HEK293 (cell line): ENCODE data around the gene CHPT1.
"Not testable (repeated sequence)": the region's sequence is repeated elsewhere in the genome, so short reads cannot be mapped to it uniquely, and the experiment has no call there.

Experiments
- CTCF ChIA-PET: fragments of 350-600 bp; formaldehyde crosslinking; extraction: SDS; loops from one replicate; lab custom pipeline; 2021; ENCODE audit warnings: antibody characterized with exemption; lab: Yijun Ruan, JAX
- POLR2A ChIA-PET: fragments of 300-600 bp; formaldehyde crosslinking; extraction: SDS; loops from one replicate; lab custom pipeline; 2020; ENCODE audit warnings: antibody characterized with exemption, inconsistent platforms; lab: Yijun Ruan, JAX
- H3K27ac ChIP-seq: fragments of 200-500 bp; sonication (Bioruptor generic); 2 replicates; pipeline ENCODE4 v1.5.1; 2014; ENCODE audit warnings: low read depth, low read length, control low read depth, inconsistent platforms; ENCODE audit errors: extremely low read depth
- H3K36me3 ChIP-seq, 2 experiments: fragments of 200-500 bp in 1 of 2; sonication (Bioruptor generic) in 1 of 2; 1 replicate in 1 of 2; 2 replicates in 1 of 2; pipeline ENCODE4 v1.5.1; 2014 to 2017; ENCODE audit warnings: inconsistent platforms in 2 of 2, low read length in 2 of 2; ENCODE audit not compliant: control insufficient read depth in 2 of 2, insufficient read depth in 1 of 2
- H3K4me1 ChIP-seq: fragments of 200-500 bp; sonication (Bioruptor generic); 2 replicates; pipeline ENCODE4 v1.5.1; 2014; ENCODE audit warnings: mild to moderate bottlenecking, low read length, inconsistent platforms; ENCODE audit not compliant: control insufficient read depth, insufficient read depth
- H3K4me3 ChIP-seq: 2 replicates; pipeline ENCODE4 v1.5.1; 2011; ENCODE audit warnings: low read depth, mild to moderate bottlenecking, control low read depth, low read length, moderate library complexity
- H3K9me3 ChIP-seq: fragments of 200-500 bp; sonication (Bioruptor generic); 2 replicates; pipeline ENCODE4 v1.5.1; 2014; ENCODE audit warnings: low read depth, low read length, inconsistent platforms; ENCODE audit not compliant: control insufficient read depth, insufficient read depth
- BCL11A ChIP-seq: fragments of 450-650 bp; formaldehyde crosslinking; IDR thresholded peaks from 2 replicates; pipeline ENCODE4 v1.5.1; 2016; ENCODE audit warnings: low read depth, missing biosample characterization, missing genetic modification characterization
- KLF9 ChIP-seq: fragments of 450-650 bp; formaldehyde crosslinking; IDR thresholded peaks from 2 replicates; pipeline ENCODE4 v1.5.1; 2016; ENCODE audit warnings: missing biosample characterization, missing genetic modification characterization, low read depth
- REPIN1 ChIP-seq: fragments of 450-650 bp; formaldehyde crosslinking; IDR thresholded peaks from 2 replicates; pipeline ENCODE4 v1.5.1; 2017; ENCODE audit warnings: missing biosample characterization, missing genetic modification characterization, low read depth
- ZBTB48 ChIP-seq: fragments of 450-650 bp; formaldehyde crosslinking; IDR thresholded peaks from 2 replicates; pipeline ENCODE4 v1.5.1; 2016; ENCODE audit warnings: missing biosample characterization, missing genetic modification characterization
- ZBTB7A ChIP-seq: fragments of 450-650 bp; formaldehyde crosslinking; IDR thresholded peaks from 2 replicates; pipeline ENCODE4 v1.5.1; 2016; ENCODE audit warnings: low read depth, missing biosample characterization, missing genetic modification characterization
- ZNF19 ChIP-seq: fragments of 450-650 bp; formaldehyde crosslinking; IDR thresholded peaks from 2 replicates; pipeline ENCODE4; 2016; ENCODE audit warnings: missing biosample characterization, missing genetic modification characterization, low read depth
- ZNF362 ChIP-seq: fragments of 450-650 bp; formaldehyde crosslinking; IDR thresholded peaks from 2 replicates; pipeline ENCODE4 v1.5.1; 2016; ENCODE audit warnings: missing biosample characterization, missing genetic modification characterization
- ZNF423 ChIP-seq: fragments of 450-650 bp; formaldehyde crosslinking; IDR thresholded peaks from 2 replicates; pipeline ENCODE4 v1.5.1; 2016; ENCODE audit warnings: missing biosample characterization, missing genetic modification characterization
- ZNF449 ChIP-seq: fragments of 450-650 bp; formaldehyde crosslinking; IDR thresholded peaks from 2 replicates; pipeline ENCODE4 v1.5.1; 2017; ENCODE audit warnings: missing biosample characterization, mild to moderate bottlenecking, missing genetic modification characterization, moderate library complexity
- ZNF548 ChIP-seq: fragments of 450-650 bp; formaldehyde crosslinking; IDR thresholded peaks from 2 replicates; pipeline ENCODE4 v1.5.1; 2016; ENCODE audit warnings: missing biosample characterization, missing genetic modification characterization
- ZNF571 ChIP-seq: fragments of 450-650 bp; formaldehyde crosslinking; IDR thresholded peaks from 2 replicates; pipeline ENCODE4 v1.5.0; 2017; ENCODE audit warnings: missing biosample characterization, missing genetic modification characterization
- ZNF626 ChIP-seq: fragments of 450-650 bp; sonication (Bioruptor Pico); formaldehyde crosslinking; IDR thresholded peaks from 2 replicates; pipeline ENCODE4 v1.5.1; 2018; ENCODE audit warnings: missing biosample characterization, missing genetic modification characterization, inconsistent platforms
- ZNF664 ChIP-seq: fragments of 450-650 bp; formaldehyde crosslinking; IDR thresholded peaks from 2 replicates; pipeline ENCODE4 v1.5.1; 2016; ENCODE audit warnings: missing biosample characterization, missing genetic modification characterization
- ZNF747 ChIP-seq: fragments of 450-650 bp; formaldehyde crosslinking; IDR thresholded peaks from 2 replicates; pipeline ENCODE4 v1.5.1; 2016; ENCODE audit warnings: missing biosample characterization, missing genetic modification characterization
- ZNF777 ChIP-seq: fragments of 450-650 bp; formaldehyde crosslinking; IDR thresholded peaks from 2 replicates; pipeline ENCODE4 v1.5.1; 2017; ENCODE audit warnings: missing biosample characterization, missing genetic modification characterization, borderline replicate concordance
- TF ChIP-seq, protein P1 (sequence below): fragments of 450-650 bp; formaldehyde crosslinking; IDR thresholded peaks from 2 replicates; pipeline ENCODE4 v1.5.1; 2016; ENCODE audit warnings: missing biosample characterization, missing genetic modification characterization

The CHPT1 gene

DNA sequence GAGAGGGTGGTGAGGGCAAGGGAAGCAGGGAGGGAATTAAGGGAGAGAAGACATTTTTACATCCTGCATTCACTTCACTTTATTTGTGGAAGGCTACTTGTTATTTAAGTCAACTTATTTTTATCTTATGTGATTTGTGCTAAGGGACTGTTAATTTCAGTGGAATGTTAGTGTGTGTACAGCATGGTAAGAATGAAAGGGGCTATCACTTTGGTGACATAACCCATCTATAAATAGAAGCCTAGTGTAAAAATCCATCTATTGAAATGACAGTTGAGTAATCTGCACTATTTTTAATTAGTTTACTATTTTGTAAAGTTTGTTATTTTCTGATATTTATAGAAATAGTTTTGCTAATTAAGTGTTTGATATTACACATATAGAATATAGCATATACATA, 16.8 kb upstream of the CHPT1 start (continued):
- TF ChIP-seq KLF9 = no peak
- no peak for TF ChIP-seq REPIN1 (tag by site-specific recombination)
- TF ChIP-seq, protein P1, sequence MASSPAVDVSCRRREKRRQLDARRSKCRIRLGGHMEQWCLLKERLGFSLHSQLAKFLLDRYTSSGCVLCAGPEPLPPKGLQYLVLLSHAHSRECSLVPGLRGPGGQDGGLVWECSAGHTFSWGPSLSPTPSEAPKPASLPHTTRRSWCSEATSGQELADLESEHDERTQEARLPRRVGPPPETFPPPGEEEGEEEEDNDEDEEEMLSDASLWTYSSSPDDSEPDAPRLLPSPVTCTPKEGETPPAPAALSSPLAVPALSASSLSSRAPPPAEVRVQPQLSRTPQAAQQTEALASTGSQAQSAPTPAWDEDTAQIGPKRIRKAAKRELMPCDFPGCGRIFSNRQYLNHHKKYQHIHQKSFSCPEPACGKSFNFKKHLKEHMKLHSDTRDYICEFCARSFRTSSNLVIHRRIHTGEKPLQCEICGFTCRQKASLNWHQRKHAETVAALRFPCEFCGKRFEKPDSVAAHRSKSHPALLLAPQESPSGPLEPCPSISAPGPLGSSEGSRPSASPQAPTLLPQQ (tag by site-specific recombination) = no peak
- no peak for TF ChIP-seq ZNF548 (tag by site-specific recombination)
- TF ChIP-seq ZNF449 (tag by site-specific recombination) = no peak
- TF ChIP-seq ZBTB7A (tag by site-specific recombination) = no peak

DNA sequence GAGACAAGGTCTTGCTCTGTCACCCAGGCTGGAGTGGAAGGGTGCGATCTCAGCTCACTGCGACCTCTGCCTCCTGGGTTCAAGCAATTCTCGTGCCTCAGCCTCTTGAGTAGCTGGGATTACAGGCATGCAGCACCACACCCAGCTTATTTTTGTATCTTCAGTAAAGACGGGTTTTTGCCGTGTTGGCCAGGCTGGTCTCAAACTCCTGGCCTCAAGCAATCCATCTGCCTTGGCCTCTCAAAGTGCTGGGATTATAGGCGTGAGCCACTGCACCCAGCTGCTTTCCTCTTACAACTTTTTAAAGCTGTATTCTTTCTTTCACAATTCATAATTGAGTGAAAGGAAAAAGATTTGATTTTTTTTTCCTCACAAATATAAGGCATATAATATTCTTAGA, 15.8 kb upstream of the CHPT1 start:
- H3K27ac ChIP-seq, H3K4me3 ChIP-seq, H3K9me3 ChIP-seq, H3K4me1 ChIP-seq, H3K36me3 ChIP-seq, POLR2A ChIA-PET: not testable (repeated sequence)
- CTCF ChIA-PET = interaction anchor here (0.5 to 1.5 kb wide), 5 partner anchors 8 to 145 kb away, joined by 3 read pairs; partner anchors contain the start of gene CHPT1

DNA sequence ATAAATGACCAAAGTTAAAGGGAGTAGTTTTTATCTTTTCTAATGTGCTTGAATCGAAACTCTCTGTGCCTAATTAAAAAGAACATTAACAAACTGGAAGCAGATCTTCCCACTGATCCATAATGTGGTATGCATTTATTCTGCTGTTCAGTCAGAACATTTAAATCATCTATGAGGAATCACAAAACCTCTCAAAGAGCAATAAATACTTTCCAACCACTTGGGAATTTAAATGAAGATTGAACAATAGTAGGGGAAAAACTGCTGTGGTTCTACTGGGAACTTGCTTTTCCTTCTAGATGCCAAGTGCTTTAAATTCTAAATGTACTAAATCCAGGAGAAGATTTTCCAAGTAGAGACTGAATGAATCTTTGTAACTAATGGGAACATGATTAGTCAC, 12.3 kb upstream of the CHPT1 start:
- ChIA-PET CTCF (no interaction called here), POLR2A (no interaction called here)
- no peak overlapping the region for H3K27ac ChIP-seq
- no peak for TF ChIP-seq ZNF423 (tag by site-specific recombination)
- TF ChIP-seq BCL11A (tag by site-specific recombination) = no peak
- TF ChIP-seq ZNF777 (tag by site-specific recombination) = no peak
- no peak for TF ChIP-seq ZNF747 (tag by site-specific recombination)
- TF ChIP-seq ZNF19 (tag by site-specific recombination) = no peak
- TF ChIP-seq ZBTB48 = no peak
- TF ChIP-seq ZNF626 (tag by site-specific recombination) = no peak
- TF ChIP-seq ZNF362 = no peak
- no peak for TF ChIP-seq ZNF664 (tag by site-specific recombination)
- H3K9me3 ChIP-seq = no peaks in the 10 kb centered on the region
- H3K36me3 ChIP-seq = no peaks in the 10 kb centered on the region
- no peaks in the 10 kb centered on the region for H3K4me1 ChIP-seq
- H3K4me3 ChIP-seq = no peak overlapping the region

DNA sequence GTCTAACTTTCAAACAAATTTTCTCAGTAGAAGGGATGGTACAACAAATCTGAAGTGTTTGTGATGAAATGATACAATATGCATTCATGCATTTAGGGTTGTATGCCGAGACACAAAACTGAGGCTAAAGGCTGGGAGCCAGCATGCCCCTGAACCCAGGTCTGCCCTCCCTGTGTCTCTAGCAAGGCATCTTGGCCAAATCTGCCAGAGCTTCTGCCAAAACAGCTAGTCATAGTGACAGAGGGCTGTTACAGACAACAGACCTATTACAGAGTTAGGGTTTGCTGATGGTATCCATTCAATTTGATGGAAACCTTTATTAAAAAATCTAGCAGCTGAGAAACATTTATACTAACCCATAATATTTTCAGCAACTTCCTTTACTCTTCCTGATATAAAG, 11.3 kb upstream of the CHPT1 start:
- no peak overlapping the region for H3K4me3 ChIP-seq
- TF ChIP-seq ZNF571 (tag by site-specific recombination) = no peak
- CTCF ChIA-PET = interaction anchor here (0.7 kb wide), 1 partner anchor 19 kb away, joined by 3 read pairs; no protein-coding TSS in a partner anchor
- no peaks in the 10 kb centered on the region for H3K4me1 ChIP-seq
- no peaks in the 10 kb centered on the region for H3K36me3 ChIP-seq
- no peak overlapping the region for H3K27ac ChIP-seq
- H3K9me3 ChIP-seq = no peaks in the 10 kb centered on the region
- POLR2A ChIA-PET = no interaction called here
